ENCODE data around the gene TINCR.

The TINCR gene

DNA sequence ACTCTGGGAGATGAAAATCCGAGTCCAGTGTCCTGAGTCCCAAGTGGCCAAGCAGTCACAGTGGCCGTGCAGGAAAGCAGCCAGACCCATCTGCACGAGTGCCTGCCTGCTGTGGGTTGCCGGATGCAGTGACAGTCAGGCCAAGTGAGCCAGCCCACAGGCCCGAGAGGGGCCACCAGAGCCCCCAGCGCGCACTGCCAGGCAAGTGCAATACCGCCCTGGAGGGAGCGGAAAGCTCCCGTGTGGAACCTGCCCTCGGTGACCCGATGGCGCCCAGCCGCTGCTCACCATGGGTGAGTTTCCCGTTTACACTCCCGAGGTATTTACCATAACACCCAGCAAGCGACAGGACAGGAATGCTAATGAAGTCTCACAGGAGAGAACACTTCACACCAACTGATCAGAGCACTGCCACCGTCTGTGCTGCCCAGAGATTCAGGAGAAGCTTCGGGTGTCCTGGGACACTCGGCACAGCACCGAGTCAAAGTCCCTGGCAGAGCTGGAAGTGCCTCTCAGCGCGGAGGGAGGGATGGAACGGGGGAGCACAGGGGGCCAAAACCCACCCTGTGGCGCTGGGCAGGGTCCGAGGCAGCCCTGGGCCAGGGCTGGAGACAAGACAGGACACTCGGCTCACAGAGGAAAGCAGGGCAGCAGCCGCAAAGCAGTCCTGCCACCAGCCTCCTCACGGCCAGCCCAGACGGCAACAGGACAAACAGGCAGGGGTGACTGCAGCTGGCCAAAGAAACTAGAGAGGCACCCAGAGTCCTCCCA lies 21.3 kb upstream of the TINCR start:
- DNase-seq, result no peak

DNA sequence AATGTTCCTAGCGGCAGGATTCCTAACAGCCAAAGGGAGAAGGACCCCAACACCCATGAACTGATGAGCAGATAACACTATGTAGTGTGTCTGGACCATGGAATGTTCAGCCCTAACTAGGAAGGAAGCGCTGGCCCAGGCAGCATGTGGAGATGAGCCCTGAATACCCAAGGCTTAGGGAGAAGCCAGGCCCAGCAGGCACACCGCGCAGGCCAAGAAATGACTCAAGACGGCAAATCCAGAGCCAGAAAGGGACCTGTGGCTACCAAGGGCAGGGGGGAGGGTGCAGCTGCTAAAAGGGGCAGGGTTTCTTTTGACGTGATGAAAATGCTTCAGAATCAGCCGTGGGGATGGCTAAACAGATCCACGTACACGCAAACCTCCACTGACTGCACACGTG lies 20.7 kb upstream of the TINCR start:
- no peak for DNase-seq

DNA sequence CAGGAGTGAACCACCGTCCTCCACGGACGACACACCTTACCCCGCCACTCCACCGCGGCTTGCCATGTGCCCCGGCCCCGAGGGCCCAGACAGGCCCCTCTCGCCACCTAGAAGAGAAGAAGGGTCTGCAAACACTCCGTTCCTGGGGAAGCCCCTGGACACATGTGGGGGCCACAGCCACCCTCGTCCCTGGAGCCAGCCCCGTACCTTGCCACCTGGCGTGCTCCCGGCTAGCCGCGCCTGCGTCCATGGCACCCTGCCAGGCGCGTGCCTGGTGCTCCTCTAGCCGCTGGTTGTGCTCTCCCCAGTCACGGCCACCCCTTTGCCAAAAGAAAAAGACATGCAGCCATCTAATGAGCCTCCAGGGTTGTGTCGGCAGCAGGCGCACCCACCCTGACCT lies 19.9 kb upstream of the TINCR start:
- DNase-seq, result no peak

DNA sequence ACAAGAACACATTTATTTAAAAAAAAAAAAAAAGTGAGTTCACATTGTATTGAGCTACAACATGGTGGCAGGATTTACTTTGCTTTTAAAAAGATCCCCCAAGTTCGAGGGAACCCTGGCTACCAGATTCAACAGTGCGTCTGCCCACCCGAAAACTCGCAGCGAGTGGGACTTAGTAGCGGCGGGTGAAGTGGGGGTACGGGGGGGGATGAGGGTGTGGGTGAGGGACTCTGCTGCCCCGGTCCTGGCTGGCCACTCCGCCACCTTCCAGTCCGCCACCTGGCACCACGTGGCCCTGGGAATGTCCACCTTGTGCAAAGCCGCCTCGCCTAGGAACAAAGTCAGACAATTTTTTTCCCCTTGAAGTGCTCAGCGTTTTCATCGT lies 19.3 kb upstream of the TINCR start:
- DNase-seq, result no peak

DNA sequence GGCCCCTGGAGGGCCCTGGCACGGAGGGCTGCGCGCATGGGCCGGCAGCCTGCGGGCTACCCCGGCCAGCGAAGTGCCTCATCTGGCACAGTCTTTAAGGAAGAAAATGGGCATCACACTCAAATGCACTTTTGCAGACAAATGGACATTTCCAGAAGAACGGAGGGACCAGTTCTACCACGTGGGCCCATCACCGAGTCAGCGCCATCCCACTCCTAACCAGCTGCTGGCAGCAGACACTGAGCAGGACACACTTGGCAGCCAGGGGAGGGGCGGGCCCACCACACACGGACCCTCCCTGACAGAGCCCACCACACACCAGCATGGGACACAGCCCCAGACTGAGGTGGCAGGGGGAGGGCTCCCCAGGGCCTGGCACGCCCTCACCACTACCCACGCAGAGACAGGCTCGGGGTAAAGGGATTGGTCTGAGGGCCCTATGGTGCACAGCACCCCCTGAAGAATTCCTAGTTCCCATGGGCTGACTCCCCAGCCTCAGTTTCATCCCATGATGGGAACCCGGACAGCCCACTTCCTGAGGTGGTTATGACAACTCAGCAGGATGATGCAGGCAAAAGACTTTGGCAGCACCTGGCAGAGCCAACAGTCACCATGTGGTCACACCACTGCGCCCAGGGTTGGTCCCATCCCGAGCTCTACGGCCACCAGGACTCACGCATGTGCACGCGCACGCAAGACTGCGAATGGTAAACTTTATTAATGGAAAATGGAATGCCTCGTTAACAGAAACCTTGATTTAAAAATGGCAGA lies 18.7 kb upstream of the TINCR start:
- DNase-seq, result no peak

DNA sequence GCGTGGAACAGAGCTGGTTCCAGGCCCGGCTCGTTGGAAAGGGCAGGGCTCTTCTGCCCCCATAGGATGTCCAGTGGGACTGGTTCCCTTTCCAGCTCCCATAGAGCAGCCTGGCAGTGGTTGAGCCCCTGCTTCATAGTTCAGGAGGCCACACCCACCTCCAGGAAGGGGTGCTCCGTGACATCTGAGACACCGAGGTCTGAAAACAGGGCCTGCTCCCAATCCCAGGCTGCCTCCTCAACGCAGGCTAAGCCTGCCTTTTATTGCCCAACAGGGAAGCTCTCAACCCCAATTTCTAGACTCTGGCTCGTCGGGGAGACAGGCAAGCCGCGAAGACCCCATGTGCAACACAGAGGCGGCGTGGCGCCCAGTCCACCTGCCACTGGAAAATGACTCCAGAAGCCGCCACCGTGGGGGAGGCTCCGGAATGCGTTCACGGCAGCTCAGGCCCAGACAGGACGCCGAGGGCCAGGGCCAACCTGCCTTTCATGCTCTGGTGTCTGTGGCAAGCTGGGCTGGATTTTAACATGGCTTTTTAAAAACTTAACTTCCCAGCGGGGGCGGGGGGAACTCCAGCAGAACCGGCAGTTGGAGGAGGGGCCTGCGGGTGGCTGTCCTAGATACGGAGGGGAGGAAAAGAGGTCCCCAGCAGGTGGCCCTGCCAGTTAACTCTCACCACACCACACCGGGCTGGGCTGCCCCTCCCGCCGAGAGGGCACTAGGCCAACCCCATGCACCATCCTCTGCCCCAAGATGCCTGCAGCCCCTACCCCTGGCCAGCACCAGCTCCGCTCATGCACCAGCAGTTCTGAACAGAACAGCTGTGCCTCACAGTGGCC lies 17.9 kb upstream of the TINCR start:
- DNase-seq, result no peak

DNA sequence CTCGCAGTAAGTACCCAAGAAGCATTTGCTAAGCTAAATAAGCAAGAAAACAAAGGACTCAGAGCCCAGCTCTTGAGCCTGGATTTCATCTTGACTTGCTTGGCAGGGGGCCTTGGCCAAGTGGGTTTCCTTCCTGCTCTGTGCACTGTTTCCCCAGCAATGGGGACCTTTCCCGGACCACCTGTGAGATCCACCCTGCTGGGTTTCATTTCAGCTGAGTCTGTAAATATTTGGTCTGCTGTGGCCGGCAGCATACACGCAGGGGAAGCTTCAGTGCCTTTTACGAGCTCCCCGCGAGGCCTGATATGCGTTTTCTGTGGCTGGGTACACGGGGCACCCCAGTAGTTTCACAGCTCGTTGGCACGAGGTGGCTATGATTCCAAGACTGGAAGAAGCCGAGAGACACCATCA lies 12.4 kb upstream of the TINCR start:
- DNase-seq, result no peak

DNA sequence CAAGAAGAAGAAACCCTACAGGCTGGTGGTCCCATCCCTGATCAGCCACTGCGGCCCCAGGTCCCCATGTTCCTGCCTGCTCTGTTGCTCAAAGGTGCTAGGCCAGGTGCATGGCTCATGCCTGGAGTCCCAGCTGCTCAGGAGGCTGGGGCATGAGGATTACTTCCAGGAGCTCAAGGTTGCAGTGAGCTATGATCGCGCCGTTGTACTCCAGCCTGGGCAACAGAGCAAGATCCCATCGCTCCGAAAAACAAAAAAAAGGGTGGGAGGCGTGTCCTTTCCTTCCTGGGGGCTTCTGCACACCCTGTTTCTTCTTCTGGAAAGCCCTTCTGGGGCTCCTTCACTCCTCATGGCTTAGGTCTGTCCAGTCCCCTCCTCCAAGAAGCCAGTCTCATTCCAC lies 11.9 kb upstream of the TINCR start:
- DNase-seq, result no peak

DNA sequence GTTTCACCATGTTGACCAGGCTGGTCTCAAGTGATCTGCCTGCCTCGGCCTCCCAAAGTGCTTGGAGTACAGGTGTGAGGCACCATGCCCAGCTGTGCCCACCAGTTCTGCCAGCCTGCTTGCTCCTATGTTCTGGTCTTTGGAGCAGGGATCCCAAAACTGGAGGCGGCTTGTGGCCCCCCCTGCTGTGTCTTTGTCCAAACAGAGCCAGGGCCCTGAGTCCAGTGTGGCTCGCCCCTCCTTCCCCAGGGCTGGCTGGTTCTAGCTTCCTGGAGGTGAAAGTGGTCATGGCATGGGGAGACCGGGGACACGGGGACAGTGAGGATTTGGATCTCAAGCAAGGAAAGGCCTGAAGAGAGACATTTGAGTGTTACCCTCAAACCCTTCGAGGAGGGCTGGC lies 11.5 kb upstream of the TINCR start:
- no peak for DNase-seq

DNA sequence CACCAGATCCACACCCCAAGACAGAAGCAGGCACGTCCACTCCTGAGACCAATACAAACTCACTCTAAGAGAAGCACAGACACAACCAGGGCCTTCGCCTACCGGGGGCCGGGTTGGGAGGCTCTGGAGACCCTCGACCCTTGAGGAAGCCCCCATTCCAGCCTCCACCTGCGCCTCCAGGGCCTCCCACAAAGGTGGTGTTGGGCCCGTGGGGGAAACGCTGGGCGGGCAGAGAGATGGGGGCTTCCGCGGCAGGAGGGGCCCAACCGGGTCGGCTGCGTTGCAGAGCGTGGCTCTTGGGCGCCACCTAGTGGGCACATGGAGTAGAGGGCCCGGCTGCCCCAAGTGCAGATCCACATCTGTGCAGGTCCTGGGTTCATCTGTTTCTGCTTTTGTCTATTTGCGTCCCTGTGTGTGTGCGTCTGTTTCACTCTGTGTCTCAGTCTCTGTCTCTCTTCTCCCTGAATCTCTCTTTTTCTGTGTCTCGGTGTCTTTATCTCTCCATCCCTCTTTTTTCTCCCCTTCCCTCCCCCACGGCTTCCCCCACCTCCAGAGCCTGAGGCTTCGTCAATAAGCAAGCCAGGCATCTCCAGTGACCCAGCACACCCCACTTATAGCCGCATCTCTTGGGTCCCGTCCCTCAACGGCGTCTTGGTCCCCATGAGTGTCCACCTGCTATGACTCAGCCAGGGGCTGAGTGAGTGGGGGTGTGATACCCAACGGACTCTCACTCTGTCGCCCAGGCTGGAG lies 10.5 kb upstream of the TINCR start:
- peak; percentile 1 for DNase-seq

DNA sequence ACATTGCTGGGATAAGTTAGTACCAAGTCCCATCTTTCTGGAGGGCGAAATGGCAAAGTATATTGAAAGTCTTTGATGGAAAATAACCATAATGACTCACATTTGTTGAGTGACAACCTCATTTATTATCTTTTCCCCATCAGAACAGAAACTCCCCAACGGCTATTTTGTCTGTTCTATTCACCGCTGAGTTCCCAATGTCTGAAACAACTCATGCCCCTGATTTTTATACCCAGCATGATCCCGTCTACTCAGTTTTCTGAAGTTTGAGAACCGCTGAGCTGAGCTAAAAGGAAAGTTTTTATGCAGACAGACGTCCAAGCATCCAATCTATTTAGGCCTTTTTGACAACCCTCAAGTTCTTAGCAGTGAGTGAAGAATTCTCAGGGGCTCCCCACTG lies 7.8 kb upstream of the TINCR start:
- DNase-seq, result no peak

DNA sequence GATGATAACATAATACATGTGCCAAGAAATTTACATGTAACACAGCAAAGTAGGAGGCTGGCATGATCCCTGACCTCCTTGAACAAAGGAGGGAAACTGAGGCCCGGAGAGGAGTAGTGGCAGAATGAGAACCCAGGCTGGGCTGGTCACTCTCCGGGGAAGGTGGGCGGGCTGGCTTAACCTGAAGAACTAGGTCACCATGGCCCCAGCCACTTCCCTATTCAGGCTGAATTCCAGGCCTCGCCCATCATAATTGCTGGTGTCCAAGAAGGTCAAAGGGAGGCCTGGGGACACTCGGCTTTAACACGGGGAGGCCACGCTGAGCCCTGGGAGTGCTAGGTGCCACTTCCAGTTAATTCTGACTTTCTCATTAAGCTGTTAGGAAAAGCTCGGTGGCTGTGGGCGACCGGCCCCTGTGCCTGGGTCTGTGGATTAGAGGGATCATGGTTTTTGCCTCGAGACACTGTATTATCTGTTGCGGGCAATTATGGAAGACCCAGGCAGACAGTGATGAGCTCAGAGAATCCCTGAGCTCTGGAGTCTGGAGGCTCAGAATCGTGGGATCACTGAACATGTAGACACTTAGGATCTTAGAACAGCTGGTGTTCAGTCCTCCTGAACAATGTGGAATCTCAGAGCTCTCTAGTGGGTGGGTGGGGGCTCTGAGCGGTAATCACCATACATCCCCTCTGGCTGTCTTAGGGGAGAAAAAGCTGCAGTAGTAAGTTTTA lies 5.0 kb upstream of the TINCR start:
- DNase-seq, result no peak

DNA sequence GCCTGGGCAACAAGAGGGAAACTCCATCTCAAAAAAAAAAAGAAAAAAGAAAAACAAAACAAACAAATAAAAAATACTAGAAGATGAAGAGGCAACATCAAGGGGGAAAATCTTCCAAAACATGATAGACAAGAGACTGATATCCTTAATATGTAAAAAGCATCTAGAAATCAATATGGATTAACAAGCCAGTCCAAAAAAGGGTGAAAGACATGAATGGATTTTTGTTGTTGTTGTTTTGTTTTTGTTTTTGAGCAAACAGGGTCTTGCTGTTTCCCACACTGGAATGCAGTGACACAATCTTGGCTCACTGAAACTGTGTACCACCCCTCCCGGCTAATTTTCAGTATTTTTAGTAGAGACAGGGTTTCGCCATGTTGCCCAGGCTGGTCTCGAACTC lies 4.0 kb upstream of the TINCR start:
- DNase-seq, result no peak

DNA sequence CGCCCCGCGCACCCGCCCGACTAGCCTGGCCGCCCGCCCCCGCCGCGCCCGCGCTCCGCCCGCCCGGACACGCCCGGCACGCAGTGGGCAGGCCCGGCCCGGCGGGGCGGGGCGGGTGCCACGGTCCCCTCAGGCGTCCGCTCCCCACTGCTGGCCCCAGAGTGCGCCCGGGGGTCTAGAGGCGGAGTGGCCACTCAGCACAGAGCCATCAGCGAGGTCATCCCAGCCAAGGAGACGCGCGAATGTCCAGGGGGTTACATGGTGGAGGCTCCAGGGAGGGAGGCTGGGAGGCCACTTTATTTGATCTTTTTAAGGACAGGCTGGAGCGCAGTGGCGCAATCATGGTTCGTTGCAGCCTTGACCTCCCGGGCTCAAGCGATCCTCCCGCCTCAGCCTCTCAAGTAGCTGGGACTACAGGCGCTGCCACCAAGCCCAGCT lies 236 bp upstream of the TINCR start:
- no peak for DNase-seq

DNA sequence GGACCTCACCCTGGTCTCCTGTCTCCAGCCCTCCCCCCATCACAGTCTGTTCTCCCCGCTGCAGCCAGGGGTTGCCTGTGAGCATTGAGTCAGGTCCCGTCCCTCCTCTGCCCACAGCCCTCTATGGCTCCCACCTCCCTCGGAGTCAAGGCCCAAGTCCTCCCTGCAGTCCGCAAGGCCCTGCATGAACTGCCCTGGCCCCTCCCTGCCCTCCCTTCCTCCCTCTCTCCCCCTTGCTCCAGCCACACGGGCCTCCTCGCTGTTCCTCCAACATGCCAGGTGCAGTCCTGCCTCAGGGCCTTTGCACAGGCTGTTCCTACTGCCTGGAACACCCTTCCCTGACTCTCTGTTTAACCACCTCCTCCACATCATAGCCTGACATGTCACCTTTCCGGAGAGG lies 2.8 kb downstream of the TINCR start:
- no peak for DNase-seq

DNA sequence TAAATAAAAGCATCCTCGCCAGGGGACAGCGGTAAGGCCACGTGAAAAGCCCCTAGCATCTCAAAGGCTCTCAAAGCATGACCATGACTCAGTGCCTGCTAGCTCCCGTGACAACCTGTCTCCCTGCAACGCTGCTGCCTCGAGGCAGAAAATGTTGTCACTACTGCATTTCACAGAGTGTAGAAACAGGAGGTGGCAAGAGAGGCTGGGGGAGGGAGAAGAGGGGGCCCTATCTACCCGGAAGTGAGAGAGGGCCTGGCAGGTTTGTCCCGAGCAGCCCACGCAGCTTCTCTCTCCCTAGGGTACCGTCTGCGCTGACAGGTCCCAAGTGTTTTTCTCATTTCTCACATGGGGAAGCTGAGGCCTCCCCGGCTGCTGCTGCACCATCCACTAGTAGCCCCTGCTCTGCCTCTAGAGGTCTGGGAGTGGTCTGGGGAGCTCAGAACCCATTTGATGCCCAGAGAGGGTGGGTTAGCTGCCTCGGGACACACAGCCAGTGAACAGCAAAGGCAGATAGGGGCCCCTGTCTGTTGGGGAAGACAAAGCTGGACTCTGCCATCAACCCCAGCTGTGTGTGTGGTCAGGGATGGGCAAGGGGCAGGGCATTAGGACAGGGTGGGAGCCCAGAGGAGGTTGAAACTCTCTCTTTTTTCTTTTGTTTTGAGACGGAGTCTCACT lies 3.7 kb downstream of the TINCR start:
- DNase-seq, result no peak

DNA sequence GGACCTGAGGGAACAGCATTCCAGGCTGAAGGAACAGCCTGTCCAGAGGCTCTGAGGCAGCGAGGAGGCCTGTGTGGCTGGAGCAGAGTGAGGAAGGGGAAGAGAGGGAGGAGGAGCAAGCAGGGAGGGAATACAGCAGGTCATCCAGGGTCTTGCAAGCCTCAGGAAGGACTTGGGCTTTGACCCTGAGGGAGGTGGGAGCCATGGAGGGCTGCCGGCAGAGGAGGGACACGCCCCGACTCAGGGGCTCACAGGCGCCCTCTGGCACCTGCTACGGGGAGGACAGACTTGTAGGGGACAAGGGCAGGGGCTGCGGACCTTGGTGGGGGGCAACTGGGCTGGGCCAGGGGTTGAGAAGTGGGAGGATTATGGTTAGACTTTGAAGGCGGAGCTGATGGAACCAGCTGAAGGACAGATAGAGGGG lies 4.7 kb downstream of the TINCR start:
- DNase-seq, result no peak

DNA sequence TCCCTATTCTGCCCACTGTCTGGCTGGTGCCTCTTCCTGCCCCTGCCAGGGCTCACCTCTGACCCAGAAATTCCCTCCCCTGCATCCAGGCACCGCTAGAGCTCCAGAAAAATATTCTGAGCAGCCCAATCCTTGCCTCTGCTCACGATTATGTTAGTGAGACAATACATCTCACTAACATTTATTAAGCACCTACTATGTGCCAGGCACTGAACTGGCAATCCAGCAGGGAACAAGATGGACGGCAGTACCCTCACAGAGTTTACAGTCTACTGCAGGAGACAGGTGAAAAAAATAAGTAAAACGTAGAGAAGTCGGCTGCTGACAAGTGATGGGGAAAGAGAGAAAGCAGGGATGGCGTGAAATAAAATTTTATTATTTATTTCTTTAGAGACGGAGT lies 5.5 kb downstream of the TINCR start:
- no peak for DNase-seq

DNA sequence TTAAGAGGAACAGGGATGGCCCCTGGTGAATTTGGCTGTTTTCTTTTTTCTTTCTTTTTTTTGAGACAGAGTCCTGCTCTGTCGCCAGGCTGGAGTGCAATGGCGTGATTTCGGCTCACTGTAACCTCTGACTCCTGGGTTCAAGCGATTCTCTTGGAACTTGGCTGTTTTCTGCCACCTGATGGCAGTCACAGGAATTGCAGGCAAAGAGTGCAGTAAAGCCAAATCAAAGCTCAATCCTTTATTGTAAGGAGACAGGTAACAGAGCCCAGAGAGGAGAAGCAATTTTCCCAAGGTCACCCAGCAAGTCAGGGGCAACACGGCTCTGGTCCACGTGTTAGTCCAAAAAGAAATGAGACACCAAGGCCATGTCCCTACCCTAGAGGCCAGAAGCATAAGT lies 6.2 kb downstream of the TINCR start:
- DNase-seq, result no peak

DNA sequence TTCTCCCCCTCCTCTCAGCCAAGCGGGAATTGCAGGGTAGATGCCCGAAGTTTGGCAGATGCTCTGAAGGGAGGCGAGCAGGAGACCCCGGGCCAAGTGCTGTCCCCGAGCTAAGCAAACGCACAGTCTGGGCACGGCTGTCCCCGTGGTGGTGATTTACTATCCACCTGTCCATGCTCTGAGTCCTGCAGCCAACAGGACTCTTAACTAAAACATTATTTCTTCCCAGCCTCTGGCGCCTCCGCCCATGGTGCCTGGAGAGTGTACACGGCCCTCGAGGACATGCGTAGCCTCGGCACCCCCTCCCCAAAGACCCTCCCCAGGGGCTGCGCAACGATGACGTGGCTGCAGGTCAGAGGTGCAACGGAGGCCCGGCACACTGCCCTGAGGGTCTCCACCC lies 7.6 kb downstream of the TINCR start:
- DNase-seq, result no peak

DNA sequence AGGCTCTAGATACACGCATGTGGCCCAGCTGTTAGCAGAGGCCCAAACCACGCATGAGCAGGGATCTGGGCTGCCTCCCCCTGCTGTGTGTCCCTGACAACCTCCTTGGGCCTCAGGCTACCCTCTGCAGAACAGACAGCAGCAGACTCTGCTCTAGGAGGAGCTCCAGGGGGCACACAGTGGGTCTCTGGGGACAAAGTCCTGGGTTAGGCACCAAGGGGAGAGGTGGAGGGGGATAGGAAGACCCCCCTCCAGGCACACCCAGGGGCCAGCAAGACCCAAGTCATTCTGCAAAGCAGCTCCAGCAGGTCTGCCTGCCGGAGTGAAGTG lies 8.0 kb downstream of the TINCR start:
- DNase-seq, result no peak

DNA sequence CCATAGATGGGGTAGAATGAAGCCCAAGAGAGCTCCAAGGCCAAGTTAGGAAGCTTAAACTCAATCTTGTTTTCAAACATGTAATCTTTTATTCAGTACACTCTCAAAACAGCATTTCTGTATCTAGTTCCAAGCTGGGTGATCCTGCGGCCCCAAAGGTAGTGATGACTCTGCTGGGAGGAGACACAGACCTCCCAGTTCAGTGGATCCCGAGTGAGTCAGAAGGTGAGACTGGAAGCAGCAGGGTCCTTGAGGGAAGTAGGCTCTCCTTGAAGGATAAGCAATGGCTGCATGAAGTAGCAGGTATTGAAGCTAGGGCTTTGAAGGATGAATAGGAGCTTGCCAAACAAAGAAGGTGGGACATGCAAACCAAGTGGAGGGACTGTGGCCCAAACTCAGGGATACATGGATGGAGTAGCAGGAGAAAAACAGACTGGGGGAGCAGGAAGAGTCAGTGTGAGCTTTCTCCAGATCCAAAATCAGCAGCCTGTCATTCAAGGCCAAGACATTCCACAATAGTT lies 9.6 kb downstream of the TINCR start:
- DNase-seq, result no peak
